Natural killer cell (primary cell): Measurements from ENCODE around the gene MRPL24. TPM values are rescaled to one million over a fixed set of nuclear protein-coding genes. Genes with fewer than 3 reads are reported as not detected.

Source experiments
- ATAC-seq, 3 donors: fragments of 150-1000 bp in 2 of 3; fragments of 200-7000 bp in 1 of 3; cut with Tn5 transposase; 1 replicate in 1 of 3; 2 replicates in 2 of 3; pipeline ENCODE4 v1.10.0; 2021; ENCODE audit warnings: mild to moderate bottlenecking in 2 of 3, moderate library complexity in 2 of 3
- DNase-seq, 2 donors: peaks; one replicate each; pipeline versions ENCODE4 v3.0.0 to v3.0.0-alpha.2; 2013 to 2021; ENCODE audit warnings: mixed read lengths in 1 of 2
- H3K27ac ChIP-seq: one replicate; pipeline ENCODE4 v1.5.1; 2013; ENCODE audit warnings: mild to moderate bottlenecking, low read length
- H3K27me3 ChIP-seq: one replicate; pipeline ENCODE4 v1.6.1; 2013; ENCODE audit warnings: low read length; ENCODE audit not compliant: control insufficient read depth, insufficient read depth
- H3K36me3 ChIP-seq: one replicate; pipeline ENCODE4 v1.6.1; 2013; ENCODE audit warnings: low read length; ENCODE audit not compliant: control insufficient read depth, insufficient read depth
- H3K4me1 ChIP-seq: one replicate; pipeline ENCODE4 v1.6.1; 2013; ENCODE audit warnings: low read length; ENCODE audit not compliant: control insufficient read depth, insufficient read depth
- H3K4me3 ChIP-seq: one replicate; pipeline ENCODE4 v1.5.1; 2013; ENCODE audit warnings: low read length
- H3K9me3 ChIP-seq: one replicate; pipeline ENCODE4 v1.6.1; 2013; ENCODE audit warnings: low read length; ENCODE audit not compliant: control insufficient read depth, insufficient read depth
- H3K27ac Mint-ChIP-seq, 2 donors: one replicate each; pipeline ENCODE4 v1.8.0; 2022; ENCODE audit warnings: mild to moderate bottlenecking in 2 of 2, mixed read lengths in 2 of 2, moderate library complexity in 1 of 2
- H3K27me3 Mint-ChIP-seq, 2 donors: one replicate each; pipeline ENCODE4 v1.8.0; 2022; ENCODE audit warnings: low read depth in 2 of 2, mixed read lengths in 2 of 2
- H3K36me3 Mint-ChIP-seq: one replicate; pipeline ENCODE4 v1.8.0; 2022; ENCODE audit warnings: mixed read lengths
- H3K4me1 Mint-ChIP-seq, 2 donors: one replicate each; pipeline ENCODE4 v1.8.0; 2022; ENCODE audit warnings: mixed read lengths in 2 of 2
- H3K4me3 Mint-ChIP-seq: one replicate; pipeline ENCODE4 v1.8.0; 2022; ENCODE audit warnings: mild to moderate bottlenecking, moderate library complexity, mixed read lengths
- H3K9me3 Mint-ChIP-seq, 2 donors: one replicate each; pipeline ENCODE4 v1.8.0; 2022; ENCODE audit warnings: mixed read lengths in 2 of 2
- CTCF ChIP-seq: fragments of 200-600 bp; IDR thresholded peaks from one replicate; pipeline ENCODE4 v1.8.0; 2022; ENCODE audit warnings: antibody characterized with exemption
- WGBS: methylation state at CpG from one replicate; pipeline ENCODE4 v1.1.7; 2013; ENCODE audit warnings: missing lambda C conversion rate; ENCODE audit not compliant: insufficient coverage; 5-methylcytosine and 5-hydroxymethylcytosine counted together
- intact Hi-C: fragments of 100-400 bp; cut with micrococcal nuclease; formaldehyde crosslinking; loops from one replicate; pipeline ENCODE4 v1.14.2; 2022
- total RNA-seq, 4 donors: library from RNA; stranded (reverse); fragments of 120-200 nt in 1 of 4; gene quantifications; one replicate each; pipeline versions ENCODE4 v1.2.3 to v1.2.4, GENCODE V29; 2013 to 2022

Gene MRPL24
- total RNA-seq, 3 donors from 2014 or later (not counting 1 experiment from before 2014, with no cell fraction given): 15.9 to 19.7 (median 18.7) TPM

- no peaks in the 10 kb centered on the region for H3K36me3 Mint-ChIP-seq
- DNase-seq: peak in 1 of 2 donors; percentile 39
Measured at GRCh38 chr1:156747742-156748669, 7.1 kb upstream of the MRPL24 start.

GRCh38 chr1:156746728-156747631 lies 6.1 kb upstream of the MRPL24 start:
- no peaks in the 10 kb centered on the region for H3K9me3 Mint-ChIP-seq
- DNase-seq (peak; percentile 46 to 80), ATAC-seq (peak; percentile 35 to 54 (median 47))
- Histone ChIP-seq H3K4me3 (peak overlapping the region; percentile 40), H3K27ac (peak overlapping the region; percentile 89), H3K4me1 (peaks cover 54% of the 10 kb centered on the region), H3K9me3 (no peaks in the 10 kb centered on the region), H3K36me3 (peaks cover 16% of the 10 kb centered on the region), H3K27me3 (no peaks in the 10 kb centered on the region)
- peak overlapping the region; percentile 86 for H3K4me3 Mint-ChIP-seq
- peaks cover 53 to 62% of the 10 kb centered on the region in 2 donors for H3K4me1 Mint-ChIP-seq
- WGBS: 11% methylated on average over 16 of the region's 29 CpGs
- H3K27me3 Mint-ChIP-seq: no peaks in the 10 kb centered on the region
- no peak for TF ChIP-seq CTCF
- H3K36me3 Mint-ChIP-seq: no peaks in the 10 kb centered on the region
- peak overlapping the region; percentile 92 to 94 for H3K27ac Mint-ChIP-seq
- intact Hi-C loops: loop anchor here (1.0 kb wide), 1 partner anchor 20 kb away; the partner anchor contains the start of gene PRCC

More at GRCh38 chr1:156747742-156748669, 7.1 kb upstream of the MRPL24 start:
- H3K27me3 ChIP-seq: no peaks in the 10 kb centered on the region
- intact Hi-C loops: no loop called here
- Mint-ChIP-seq H3K9me3 (no peaks in the 10 kb centered on the region), H3K27me3 (no peaks in the 10 kb centered on the region), H3K27ac (peak overlapping the region; percentile 92 to 94), H3K4me3 (peak overlapping the region; percentile 86), H3K4me1 (peaks cover 63 to 69% of the 10 kb centered on the region in 2 donors)
- 13% methylated on average over 8 of the region's 8 CpGs for WGBS
- peak overlapping the region; percentile 89 for H3K27ac ChIP-seq
- H3K4me3 ChIP-seq: no peak overlapping the region
- H3K9me3 ChIP-seq: no peaks in the 10 kb centered on the region
- peaks cover 63% of the 10 kb centered on the region for H3K4me1 ChIP-seq
- TF ChIP-seq CTCF: no peak
- H3K36me3 ChIP-seq: peaks cover 14% of the 10 kb centered on the region
- ATAC-seq: no peak

- H3K27me3 ChIP-seq: no peaks in the 10 kb centered on the region
- Mint-ChIP-seq H3K4me1 (peaks cover 58 to 63% of the 10 kb centered on the region in 2 donors), H3K4me3 (peak overlapping the region; percentile 85), H3K27ac (peak overlapping the region; percentile 92 to 94), H3K27me3 (no peaks in the 10 kb centered on the region), H3K36me3 (no peaks in the 10 kb centered on the region), H3K9me3 (no peaks in the 10 kb centered on the region)
- no peak for TF ChIP-seq CTCF
- peaks cover 16% of the 10 kb centered on the region for H3K36me3 ChIP-seq
- ATAC-seq: no peak
- H3K4me1 ChIP-seq: peaks cover 57% of the 10 kb centered on the region
- intact Hi-C loops: loop anchor here (1.0 kb wide), 1 partner anchor 21 kb away; the partner anchor contains the start of gene PRCC
- H3K9me3 ChIP-seq: no peaks in the 10 kb centered on the region
- H3K4me3 ChIP-seq: peak overlapping the region; percentile 40
- WGBS: 45% methylated on average over 9 of the region's 9 CpGs
- DNase-seq: peak in 1 of 2 donors; percentile 66
- H3K27ac ChIP-seq: peak overlapping the region; percentile 89
Measured at GRCh38 chr1:156746406-156746727, 5.5 kb upstream of the MRPL24 start.
